ENCODE measurements around the gene PROKR1. TPM values are rescaled to one million over a fixed set of nuclear protein-coding genes. Genes with fewer than 3 reads are reported as not detected.

Gene PROKR1
- total and polyA plus RNA-seq, 3 donors from 2014 or later, result 0.24 to 0.50 (median 0.36) TPM

- intact Hi-C loops (cut with DNase I; ENCODE audit: low total_unique reads), result no loop called here
- 98% methylated on average over 2 of the region's 2 CpGs for WGBS, 2 donors
- no peak for TF ChIP-seq POLR2A (IDR thresholded peaks at IDR 0.05)
- no peak for TF ChIP-seq CTCF (IDR thresholded peaks at IDR 0.05)
Measured at GRCh38 chr2:68700560-68700959, 57.2 kb downstream of the PROKR1 start.

GRCh38 chr2:68706637-68707036, 63.3 kb downstream of the PROKR1 start:
- Histone ChIP-seq H3K4me1 (no peaks in the 10 kb centered on the region), H3K27me3 (no peaks in the 10 kb centered on the region), H3K27ac (no peak overlapping the region), H3K36me3 (ENCODE audit: low read depth, missing control alignments) (no peaks in the 10 kb centered on the region), H3K4me3 (no peak overlapping the region), H3K9me3 (no peaks in the 10 kb centered on the region)
- intact Hi-C loops (cut with DNase I; ENCODE audit: low total_unique reads), result no loop called here
- 72 to 77% methylated on average over 3 of the region's 3 CpGs for WGBS, 2 donors
- DNase-seq, result no peak
- TF ChIP-seq POLR2A (IDR thresholded peaks at IDR 0.05), result no peak

More at GRCh38 chr2:68700560-68700959, 57.2 kb downstream of the PROKR1 start:
- Histone ChIP-seq H3K9me3 (no peaks in the 10 kb centered on the region), H3K36me3 (ENCODE audit: low read depth, missing control alignments) (no peaks in the 10 kb centered on the region), H3K4me3 (no peak overlapping the region), H3K27ac (no peak overlapping the region), H3K27me3 (no peaks in the 10 kb centered on the region), H3K4me1 (no peaks in the 10 kb centered on the region)
- DNase-seq, result no peak

Other genes starting within 250 kb of the PROKR1 start
- gene FBXO48, start 176.3 kb upstream of the PROKR1 start, total RNA-seq, result 1 to 10 TPM; 1.2 to 2.4 TPM
- gene FBXO48, start 176.3 kb upstream of the PROKR1 start, polyA plus RNA-seq (ENCODE audit: insufficient read depth, low read depth, low replicate concordance), result 1.7 TPM
- 10 to 100 TPM; 14.7 to 21.7 TPM for gene APLF, start 176.0 kb upstream of the PROKR1 start, total RNA-seq
- gene APLF, start 176.0 kb upstream of the PROKR1 start, polyA plus RNA-seq (ENCODE audit: insufficient read depth, low read depth, low replicate concordance), result 6.6 TPM
- 1 to 10 TPM; 6.2 to 6.7 TPM for gene ARHGAP25, start 91.2 kb downstream of the PROKR1 start, total RNA-seq
- gene ARHGAP25, start 91.2 kb downstream of the PROKR1 start, polyA plus RNA-seq (ENCODE audit: insufficient read depth, low read depth, low replicate concordance), result 8.2 TPM
- not detected for gene BMP10, start 227.8 kb downstream of the PROKR1 start, total RNA-seq
- 0.26 TPM for gene BMP10, start 227.8 kb downstream of the PROKR1 start, polyA plus RNA-seq (ENCODE audit: insufficient read depth, low read depth, low replicate concordance)